ENCODE data around the gene SLC35E2B.
A peak's percentile ranks its signal among the peaks of the same experiment; 100 is the strongest.
"Not testable (repeated sequence)": the region's sequence is repeated elsewhere in the genome, so short reads cannot be mapped to it uniquely, and the experiment has no call there.

SLC35E2B gene

DNA sequence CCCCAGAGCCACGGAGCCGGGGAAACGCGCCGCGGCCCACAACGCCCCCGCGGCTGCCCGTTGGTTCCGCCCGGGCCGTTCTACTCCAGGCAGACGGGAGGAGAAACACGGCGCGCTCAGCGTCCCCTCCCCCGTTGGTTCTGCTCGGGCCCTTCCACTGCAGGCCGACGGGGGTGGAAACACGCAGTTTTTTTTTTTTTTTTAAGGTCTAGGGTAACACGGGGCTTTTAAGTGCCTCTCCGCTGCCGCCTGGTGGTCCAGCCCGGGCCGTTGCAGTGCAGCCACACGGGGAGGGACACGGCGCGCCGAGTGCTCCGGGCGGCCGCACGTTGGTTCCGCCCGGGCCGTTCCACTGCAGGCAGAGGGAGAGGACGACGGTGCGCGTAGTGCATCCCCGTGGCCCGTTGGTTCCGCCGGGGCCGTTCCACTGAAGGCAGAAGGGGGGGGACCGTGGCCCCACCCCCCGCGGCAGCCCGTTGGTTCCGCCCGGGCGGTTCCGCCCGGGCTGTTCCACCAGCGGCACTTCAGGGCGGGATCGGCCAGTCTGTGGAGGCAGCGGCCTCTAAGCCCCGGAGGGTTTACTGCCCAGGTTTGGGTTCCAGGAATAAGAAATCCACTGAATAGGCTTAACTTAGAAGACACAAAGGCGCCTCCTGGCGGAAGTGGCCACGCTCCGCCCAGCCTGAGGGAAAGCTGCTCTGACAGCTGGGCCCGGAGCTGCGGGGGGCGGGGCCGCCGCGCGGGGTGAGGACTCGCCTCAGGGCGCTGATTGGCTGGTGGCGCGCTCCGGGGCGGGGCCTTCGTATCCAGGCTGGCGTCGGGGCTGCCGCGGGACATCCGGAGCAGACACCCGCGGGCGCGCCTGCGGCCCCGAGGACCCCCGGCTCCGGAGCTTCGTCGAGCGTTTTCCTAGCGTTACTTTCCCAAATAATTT, at the start of gene SLC35E2B:
Gene SLC35E2B, minus strand, starts transcription at position 82 of the 934 bp plus-strand sequence. CDS start 16,096 bp downstream, outside the sequence.
- DNase-seq, result peak; percentile 83

DNA sequence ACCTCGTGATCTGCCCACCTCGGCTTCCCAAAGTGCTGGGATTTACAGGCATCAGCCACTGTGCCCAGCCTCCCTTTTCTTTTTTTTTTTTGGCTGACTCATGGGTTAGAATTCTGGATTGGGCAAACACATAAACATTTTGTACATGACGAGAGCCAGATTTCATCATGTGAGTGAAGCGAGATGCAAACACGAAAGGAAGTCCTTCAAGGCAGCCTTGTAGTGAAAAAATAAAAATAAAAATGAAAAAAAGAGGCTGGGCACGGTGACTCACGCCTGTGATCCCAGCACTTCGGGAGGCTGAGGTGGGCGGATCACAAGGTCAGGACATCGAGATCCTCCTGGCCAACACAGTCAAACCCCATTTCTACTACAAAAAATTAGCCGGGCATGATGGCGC, 48.4 kb upstream of the SLC35E2B start:
- not testable (repeated sequence) for DNase-seq

DNA sequence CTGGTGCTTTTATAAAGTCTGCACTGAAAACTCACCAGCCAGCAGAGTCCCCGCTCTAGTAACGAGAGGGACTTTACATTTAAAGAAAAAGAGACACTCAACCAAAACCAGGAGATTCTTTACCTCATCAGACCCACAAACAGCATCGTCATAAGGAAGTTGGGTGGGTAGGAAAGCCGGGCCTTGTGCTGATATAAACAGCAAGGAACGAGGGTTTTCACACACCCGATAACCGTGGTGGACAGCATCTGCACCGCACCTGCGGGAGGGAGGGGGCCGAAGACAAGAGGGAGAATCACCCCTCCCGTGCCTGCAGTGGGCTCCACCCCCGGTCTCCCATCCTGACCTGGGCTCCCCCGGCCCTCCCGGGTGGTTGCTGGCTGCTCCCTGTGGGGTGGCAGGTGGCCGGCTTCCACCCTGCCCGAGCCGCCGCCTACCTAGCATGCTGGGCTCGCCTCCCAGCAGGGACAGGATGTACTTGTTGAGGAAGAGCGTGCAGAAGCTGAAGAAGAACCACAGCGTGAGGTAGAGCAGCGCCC, 46.3 kb upstream of the SLC35E2B start:
- DNase-seq, result not testable (repeated sequence)

DNA sequence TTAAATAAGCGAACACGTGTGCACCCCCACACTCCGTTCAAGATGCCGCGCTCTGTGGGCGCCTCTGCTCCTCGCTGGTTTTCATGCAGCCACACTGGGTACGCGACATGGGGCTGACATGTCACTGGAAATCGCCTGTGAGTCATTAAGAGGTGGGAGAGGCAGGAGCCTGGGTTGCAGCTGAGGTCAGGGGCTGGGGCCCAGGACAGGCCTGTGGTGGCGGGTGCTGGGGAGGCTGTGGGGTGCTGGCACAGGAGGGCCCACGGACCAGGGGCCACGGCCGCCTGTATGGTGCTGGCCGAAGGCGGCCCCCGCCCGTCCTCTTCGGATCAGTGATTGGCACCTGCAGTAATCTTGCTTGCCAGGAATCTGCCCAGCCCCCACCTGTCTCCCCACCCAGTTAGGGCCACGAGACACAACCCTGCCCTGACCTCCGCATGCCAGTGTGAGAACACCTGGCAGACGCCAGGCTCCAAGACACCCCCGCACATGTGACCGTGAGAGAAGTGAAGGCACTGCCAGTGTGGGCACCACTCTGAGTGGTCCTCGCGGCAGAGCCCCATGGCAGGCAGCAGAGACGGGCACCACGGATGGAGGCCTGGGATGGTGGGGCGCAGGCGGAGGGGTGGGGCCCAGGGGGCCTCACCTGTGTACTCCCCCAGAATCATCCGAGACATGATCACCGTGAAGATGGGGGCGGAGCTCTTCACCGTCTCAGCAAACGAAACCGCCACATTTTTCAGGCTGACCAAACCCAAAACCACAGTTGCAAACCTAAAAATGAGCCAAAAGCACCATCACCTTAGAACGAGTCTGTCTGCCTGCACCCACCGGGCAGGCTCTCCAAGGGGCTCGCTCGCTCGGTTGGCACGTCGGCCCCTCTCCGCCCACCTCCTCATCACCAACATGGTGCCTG, 45.3 kb upstream of the SLC35E2B start:
- not testable (repeated sequence) for DNase-seq

DNA sequence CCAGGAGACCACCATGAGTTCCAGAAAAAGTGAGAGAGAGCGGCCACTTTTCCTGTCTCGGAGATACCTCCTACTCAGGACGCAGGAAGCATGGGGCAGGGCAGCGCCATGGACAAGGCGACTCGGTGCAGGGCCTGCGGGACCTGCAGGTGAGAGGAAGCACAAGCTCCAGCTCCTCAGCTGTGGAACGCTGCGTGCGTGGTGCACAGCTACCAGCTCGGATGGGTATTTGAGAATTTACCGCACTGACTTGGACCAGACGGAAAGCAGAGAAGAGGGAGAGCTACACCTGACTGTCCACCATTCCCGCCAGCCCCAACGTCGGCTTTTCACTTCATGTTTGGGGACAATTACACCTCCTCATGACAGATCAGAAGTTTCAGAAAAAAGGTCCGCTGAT, 39.8 kb upstream of the SLC35E2B start:
- DNase-seq, result no peak

DNA sequence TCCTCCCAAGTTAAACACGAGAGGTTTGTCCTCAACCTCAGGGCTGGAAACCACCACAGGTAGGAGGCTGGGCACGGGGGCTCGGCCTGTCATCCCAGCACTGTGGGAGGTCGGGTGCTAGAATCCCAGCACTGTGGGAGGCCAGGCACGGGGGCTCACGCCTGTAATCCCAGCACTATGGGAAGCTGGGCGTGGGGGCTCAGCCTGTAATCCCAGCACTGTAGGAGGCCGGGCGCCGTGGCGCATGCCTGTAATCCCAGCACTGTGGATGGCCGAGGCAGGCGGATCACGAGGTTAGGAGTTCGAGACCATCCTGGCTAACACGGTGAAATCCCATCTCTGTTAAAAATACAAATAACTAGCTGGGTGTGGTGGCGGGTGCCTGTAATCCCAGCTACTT, 38.3 kb upstream of the SLC35E2B start:
- DNase-seq, result no peak

DNA sequence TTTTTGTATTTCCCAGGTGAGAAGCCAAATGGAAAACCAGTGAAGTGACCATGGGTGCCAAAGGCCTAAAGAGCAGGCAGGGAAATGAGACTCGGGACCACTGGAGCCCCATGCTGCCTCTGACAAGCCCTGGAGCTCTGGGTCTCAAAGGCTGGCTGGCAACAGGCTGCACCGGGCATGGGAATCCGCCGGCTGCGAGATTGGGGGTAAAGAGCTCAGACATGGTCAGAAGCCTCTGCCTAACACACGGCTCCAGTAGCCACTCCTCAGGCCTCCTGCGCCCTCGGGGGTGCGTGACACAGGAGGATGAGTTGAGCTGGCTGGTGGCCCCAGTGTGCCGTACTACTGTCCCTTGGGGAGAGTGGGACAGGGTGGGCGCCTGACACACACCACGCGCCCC, 37.6 kb upstream of the SLC35E2B start:
- not testable (repeated sequence) for DNase-seq

DNA sequence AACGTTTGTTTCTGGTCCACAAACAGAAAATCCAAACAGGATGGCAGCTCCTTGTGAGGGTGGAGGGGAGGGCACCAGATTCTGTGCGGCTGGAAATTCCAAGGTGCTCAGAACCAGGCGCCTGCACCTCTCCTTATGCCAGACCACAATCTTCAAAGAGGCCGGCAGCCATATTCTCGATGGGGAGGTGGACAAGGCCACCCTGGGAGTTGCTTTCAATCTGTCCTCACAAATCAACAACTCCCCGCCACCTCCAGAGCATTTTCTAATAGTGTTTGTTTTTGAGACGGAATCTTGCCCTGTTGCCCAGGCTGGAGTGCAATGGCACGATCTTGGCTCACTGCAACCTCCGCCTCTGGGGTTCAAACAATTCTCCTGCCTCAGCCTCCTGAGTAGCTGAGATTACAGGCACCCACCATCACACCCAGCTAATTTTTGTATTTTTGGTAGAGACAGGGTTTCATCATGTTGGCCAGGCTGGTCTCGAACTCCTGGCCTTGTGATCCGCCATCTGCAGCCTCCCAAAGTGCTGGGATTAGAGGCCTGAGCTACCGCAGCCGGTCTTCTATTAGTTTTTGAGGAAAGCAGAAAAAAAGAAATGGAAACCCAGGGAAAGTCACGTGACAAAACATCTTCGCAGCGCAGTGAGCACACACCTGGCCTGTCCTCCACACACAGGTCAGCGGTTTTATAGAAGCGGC, 36.7 kb upstream of the SLC35E2B start:
- DNase-seq, result not testable (repeated sequence)

DNA sequence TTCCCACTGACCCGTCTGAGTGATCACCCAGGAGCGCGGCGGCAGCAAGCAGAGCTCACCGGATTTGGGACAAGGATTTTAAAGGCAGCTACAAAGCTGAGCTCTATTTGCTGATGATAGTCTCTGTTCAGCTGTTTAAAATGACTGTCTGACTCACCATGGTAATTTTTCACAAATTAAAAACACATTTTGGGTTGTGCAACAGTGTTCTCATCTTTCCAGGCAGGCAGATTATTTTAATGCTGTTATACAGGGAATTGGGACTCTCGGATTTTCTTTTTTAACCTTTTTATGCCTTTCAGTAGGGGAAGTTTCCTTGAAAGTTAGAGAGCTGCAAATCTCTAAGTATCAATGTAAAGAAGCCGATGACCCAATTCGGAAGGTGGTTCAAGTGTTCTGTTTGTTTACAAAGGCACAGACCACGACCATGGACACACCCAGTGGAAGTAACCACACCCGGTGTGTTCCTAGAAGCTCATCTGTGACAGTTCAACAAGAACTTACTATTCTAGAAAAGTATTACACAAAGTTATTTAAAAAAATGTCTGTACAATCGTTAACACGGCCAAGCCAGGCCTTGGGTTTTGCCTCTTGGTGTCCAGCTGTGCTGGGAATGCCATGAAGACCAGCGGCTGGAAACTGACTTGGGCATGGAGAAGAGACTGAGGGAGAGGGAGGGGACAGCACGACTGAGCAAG, 35.9 kb upstream of the SLC35E2B start:
- DNase-seq, result not testable (repeated sequence)

DNA sequence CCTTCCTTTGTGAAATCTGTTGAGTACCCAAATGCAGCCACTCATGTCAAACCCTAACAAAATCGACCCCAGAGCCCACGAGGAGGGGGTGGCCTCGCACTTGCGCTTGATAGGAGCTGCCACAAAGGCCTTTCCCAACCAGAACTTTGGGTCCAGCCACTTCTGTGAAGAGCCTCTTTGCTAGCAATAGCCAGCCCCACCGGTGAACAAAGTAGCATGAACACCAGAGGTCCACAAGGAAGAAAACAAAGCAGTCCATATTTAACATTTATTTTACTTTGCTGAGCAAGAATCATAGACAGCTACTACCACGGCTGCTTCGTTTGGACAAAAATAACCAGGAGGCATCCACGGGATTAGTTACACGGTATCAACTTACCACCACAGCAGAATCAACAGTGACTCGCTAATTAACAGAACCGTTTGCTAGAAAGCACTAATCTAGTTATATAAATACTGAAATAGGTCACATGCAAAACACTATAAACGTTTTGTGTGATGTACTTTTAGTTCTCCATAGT, 34.6 kb upstream of the SLC35E2B start:
- DNase-seq, result not testable (repeated sequence)

DNA sequence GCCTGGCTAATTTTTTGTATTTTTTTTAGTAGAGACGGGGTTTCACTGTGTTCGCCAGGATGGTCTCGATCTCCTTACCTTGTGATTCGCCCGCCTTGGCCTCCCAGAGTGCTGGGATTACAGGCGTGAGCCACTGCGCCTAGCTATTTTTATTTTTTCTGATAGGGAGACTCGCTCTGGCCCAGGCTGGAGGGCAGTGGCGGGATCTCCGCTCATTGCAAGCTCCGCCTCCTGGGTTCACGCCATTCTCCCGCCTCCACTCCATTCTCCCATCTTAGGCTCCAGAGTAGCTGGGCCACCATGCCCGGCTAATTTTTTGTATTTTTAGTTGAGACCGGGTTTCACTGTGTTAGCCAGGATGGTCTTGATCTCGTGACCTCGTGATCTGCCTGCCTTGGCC, 33.5 kb upstream of the SLC35E2B start:
- DNase-seq, result not testable (repeated sequence)

DNA sequence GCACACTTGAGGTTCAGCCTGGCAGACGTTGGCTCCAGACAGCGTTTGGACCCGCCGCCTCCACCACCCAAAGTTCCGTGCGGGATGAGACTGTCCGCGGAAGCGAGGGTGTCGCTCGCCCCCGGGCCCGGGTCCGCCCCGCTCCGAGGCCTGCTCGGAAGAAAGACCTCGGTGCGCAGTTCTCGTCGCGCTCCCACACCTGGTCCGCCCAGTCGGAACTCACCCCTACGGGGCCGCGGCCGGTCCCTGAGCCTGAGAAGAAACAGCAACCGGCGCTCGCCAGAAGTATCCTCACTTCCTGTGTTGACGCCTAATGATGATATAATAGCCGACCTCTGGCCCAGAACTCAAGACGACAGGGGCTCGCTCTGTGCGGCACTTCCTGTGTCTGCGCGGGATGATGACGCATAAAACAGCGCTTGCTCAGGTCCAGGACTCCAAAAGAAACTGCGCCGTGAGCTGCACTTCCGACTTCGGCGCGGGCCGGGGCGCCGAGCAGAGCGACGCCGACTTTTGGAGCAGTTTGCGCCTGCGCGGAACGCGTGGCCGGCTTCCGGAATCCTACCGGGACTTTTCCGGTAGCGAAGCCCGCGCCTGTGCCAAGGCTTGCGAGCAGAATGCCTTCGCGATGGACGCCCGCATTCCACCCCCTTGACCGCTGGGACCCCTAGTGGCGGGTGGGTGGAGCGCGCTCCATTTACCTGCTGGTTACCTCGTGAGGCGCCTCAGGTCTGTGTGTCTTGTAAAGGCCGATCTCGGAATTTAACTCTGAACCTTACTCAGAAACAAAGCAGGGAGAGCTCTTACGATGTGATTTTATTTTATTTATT, 31.7 kb upstream of the SLC35E2B start, which contains the start of gene CDK11A:
Gene CDK11A, minus strand, starts transcription at position 323 of the 830 bp plus-strand sequence. CDS start 1,539 bp downstream, outside the sequence.
- peak; percentile 89 for DNase-seq

DNA sequence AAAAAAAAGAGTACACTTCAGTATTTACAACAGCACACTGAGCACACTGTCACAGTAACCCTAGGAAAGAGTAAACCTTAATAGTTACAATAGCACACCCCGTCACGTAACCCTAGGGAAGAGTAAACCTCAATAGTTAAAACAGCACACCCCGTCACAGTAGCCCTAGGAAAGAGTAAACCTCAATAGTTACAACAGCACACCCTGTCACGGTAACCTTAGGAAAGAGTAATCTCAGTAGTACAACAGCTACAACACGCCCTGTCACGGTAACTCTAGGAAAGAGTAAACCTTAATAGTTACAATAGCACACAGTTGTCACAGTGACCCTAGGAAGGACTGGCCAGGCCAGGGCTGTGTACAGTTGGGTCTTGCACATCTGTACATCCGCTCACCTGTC, 28.6 kb upstream of the SLC35E2B start:
- no peak for DNase-seq

DNA sequence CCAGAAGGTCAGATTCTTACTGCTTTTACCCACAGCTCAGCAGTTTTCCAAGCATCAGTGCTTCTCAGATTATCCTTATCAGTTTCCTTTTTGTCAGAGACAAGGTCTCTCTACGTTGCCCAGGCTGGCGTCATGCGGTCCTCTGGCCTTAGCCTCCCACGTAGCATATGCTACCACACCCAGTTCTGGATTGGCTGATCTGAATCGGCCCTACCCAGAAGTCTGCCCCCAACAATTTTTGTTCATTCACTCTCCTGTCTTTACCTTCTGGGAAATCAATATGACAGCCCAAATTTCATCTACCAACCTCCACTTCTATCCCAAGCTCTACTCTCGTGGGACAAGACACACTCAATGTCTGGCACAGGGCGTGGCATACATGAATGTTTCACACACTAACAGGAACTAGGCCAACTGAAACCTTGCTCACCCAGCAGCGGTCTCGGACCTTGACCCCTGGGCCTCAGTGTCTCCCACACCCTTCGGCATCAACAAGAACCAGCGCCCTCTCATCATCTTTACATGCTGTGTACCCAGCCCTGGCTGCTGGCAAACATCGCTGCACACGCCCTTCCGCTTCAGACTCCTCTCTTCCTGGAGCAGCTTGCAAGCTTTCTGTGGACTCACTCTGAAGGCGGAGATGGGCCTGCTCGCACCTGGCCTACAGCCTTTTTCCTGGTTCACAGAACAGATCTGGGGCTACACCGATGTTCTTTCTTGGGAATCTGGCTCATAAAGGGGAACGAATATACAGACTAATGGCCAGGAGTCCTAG, 22.7 kb upstream of the SLC35E2B start:
- not testable (repeated sequence) for DNase-seq

DNA sequence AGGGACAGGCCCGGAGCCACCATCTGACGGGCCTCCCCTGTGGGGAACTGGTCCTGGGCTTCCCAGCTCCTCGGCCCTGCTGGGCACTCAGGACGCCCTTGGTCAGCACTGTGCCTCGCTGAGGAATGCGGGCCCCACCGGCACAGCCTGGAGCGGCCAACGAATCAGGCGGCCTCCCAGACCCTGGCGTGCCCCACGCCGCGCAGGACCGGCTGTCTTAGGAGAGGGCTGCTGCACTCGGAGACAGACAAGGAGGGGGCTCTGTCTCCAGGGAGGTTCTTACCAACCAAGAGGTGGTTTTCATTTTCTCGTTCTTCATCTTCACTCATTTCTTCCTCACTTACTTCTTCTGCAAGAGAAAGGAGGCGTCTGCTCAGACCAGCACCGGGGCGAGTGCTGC, 15.3 kb upstream of the SLC35E2B start:
- DNase-seq, result not testable (repeated sequence)

DNA sequence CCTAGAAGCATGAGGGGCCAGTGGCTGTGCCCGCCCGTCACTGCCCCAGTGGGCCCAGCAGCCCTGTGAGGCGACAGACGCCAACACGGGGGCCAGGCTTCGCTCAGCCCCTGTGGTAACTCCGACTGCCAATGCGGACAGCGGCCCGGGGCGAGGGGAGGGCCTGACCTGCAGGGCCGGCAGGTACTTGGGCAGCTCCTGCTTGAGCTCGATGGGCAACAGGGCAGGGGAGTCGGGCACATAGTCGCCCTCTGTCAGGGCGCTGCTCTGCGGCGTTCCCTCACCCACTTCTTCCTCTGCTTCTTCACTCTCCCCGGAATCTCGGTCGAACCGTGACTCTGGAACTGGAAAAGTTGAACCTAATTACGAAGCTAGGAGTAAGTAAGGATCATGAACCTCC, 14.6 kb upstream of the SLC35E2B start:
- DNase-seq, result not testable (repeated sequence)

DNA sequence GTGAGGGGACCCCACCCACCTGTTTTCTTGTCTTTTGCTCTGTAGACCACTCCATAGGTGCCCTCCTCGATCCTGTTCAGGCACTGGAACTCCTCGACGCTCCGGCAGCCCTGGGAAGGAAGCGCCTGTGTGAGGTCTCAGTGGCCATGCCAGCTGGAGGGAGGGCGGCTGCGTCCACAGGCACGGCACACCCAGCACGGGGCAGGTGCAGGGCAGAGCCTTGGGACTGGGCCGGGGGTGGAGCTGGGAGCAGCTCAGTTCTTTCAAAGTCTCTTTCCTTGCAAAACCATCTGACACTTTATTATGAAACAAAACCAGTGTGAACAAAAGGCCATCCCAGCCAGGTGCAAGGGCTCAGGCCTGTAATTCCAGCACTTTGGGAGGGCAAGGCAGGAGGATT, 13.0 kb upstream of the SLC35E2B start:
- not testable (repeated sequence) for DNase-seq

DNA sequence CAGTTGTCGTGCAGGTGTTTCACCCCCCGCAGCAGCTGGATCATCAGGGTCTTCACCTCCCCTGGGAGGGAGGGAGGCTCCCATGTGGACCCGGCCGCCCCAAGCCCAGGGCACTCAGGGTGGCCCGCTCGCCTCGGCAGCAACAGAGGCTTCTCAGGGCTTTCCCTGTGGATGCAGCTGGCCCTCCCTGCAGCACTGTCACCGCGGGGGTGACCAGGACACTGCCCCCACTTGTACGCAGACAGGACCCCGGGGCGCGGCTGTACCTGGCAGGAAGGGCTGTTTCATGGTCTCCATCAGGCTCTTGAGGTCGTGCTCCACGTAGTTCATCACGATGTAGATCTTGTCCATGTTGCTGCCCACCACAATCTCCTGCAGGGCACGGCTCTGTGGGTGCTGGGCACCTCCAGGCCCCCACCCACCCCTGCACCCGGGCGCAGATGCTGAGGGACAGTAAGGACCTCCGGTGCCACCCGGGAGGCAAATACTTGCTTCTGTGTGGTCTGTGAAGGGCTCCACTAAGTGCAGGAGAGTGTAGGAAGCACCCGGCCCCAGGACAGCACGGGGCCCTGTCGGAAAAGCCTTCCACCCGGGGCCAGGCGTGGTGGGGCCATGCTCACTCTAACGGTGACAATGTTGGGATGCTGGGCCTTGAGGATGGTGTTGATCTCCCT, 11.8 kb upstream of the SLC35E2B start:
- DNase-seq, result not testable (repeated sequence)

DNA sequence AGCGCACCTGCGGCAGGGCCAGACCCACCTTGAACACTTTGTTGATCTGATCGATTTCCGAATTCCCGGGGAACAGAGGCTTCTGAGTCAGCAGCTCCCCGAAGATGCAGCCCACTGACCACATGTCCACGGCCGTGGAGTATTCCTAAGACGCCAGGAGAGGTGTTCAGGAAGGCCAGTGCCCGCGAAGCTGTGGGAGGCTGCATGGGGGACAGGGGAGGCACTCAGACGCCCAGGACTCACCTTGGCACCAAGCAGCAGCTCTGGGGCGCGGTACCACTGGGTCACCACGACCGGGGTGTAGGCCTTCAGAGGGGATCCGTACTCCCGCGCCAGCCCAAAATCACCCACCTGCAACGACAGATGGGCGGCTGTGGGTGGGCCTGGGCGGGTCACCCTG, 11.2 kb upstream of the SLC35E2B start:
- DNase-seq, result no peak
